ENCODE data around the gene RBM42.

The RBM42 gene

DNA sequence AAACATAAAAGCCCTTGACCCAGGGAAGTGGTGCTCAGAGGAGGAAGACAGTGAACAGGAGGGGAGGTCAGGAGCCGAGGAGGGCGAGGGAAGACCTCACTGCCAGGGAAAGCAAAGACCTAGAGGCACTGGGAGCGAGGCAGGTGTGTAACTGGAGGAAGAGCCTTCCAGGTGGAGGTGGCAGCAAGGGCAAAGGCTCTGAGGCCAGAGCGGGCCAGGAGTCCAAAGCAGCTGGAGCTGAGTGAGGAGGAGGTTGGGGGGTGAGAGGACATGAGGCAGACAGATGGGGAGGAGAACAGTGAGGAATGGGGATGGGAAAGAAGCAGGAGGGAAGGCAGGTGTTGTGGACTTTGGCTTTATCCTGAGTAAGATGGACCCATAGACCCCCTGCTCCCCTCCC, 41.1 kb downstream of the RBM42 start:
- Mint-ChIP-seq H3K4me3 (no peak overlapping the region), H3K4me1 (ENCODE audit: low read depth) (peaks cover 8% of the 10 kb centered on the region), H3K36me3 (ENCODE audit: low read depth) (peaks cover 13% of the 10 kb centered on the region), H3K9me3 (no peaks in the 10 kb centered on the region), H3K27ac (no peak overlapping the region), H3K27me3 (peaks cover 50% of the 10 kb centered on the region)
- intact Hi-C loops (cut with micrococcal nuclease): no loop called here

DNA sequence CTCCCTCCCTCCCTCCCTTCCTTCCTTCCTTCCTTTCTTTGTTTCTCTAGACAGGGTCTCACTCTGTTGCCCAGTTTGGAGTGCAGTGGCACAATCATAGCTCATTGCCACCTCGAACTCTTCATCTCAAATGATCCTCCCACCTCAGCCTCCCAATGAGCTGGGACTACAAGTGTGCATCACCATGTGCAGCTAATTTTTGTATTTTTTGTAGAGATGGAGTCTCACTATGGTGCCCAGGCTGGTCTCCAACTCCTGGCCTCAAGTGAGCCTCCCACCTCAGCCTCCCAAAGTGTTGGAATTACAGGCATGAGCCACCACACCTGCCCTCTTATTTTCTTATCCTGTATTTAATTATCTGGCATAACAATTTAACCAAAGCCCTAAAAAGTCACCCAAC, 41.9 kb downstream of the RBM42 start:
- Mint-ChIP-seq H3K9me3 (no peaks in the 10 kb centered on the region), H3K4me3 (no peak overlapping the region), H3K4me1 (ENCODE audit: low read depth) (peaks cover 8% of the 10 kb centered on the region), H3K27me3 (peaks cover 53% of the 10 kb centered on the region), H3K36me3 (ENCODE audit: low read depth) (peaks cover 6% of the 10 kb centered on the region), H3K27ac (no peak overlapping the region)
- intact Hi-C loops (cut with micrococcal nuclease): no loop called here

DNA sequence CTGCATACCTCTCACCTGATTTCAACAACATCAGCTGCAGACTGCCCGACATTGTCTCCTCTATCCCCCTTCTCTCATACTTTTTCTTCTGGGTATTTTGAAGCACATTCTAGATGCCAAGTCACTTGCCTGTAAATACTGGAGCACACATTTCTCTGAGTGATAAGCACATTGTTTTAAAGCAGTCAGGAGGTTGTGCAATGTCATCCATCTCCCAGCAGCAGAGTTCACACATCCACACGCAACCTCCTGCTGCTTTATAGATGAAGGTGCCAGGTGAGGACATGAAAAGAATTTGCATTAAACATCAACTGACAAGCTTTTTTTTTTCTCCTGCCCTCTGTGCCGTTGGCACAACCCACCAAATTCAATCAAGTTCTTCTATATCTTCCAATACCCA, 43.0 kb downstream of the RBM42 start:
- Mint-ChIP-seq H3K4me3 (no peak overlapping the region), H3K9me3 (no peaks in the 10 kb centered on the region), H3K4me1 (ENCODE audit: low read depth) (peaks cover 8% of the 10 kb centered on the region), H3K27ac (no peak overlapping the region), H3K36me3 (ENCODE audit: low read depth) (no peaks in the 10 kb centered on the region), H3K27me3 (peaks cover 61% of the 10 kb centered on the region)
- intact Hi-C loops (cut with micrococcal nuclease): no loop called here

- Mint-ChIP-seq H3K36me3 (ENCODE audit: low read depth) (no peaks in the 10 kb centered on the region), H3K27ac (no peak overlapping the region), H3K4me3 (peak overlapping the region; percentile 52), H3K27me3 (peaks cover 62% of the 10 kb centered on the region), H3K9me3 (no peaks in the 10 kb centered on the region), H3K4me1 (ENCODE audit: low read depth) (peaks cover 8% of the 10 kb centered on the region)
- intact Hi-C loops (cut with micrococcal nuclease): no loop called here
Measured at GRCh38 chr19:35673121-35673804, 44.4 kb downstream of the RBM42 start.

- H3K4me3 Mint-ChIP-seq: no peak overlapping the region
- H3K27me3 Mint-ChIP-seq: peaks cover 51% of the 10 kb centered on the region
- intact Hi-C loops (cut with micrococcal nuclease): no loop called here
- H3K4me1 Mint-ChIP-seq (ENCODE audit: low read depth): peaks cover 8% of the 10 kb centered on the region
- H3K36me3 Mint-ChIP-seq (ENCODE audit: low read depth): no peaks in the 10 kb centered on the region
- H3K27ac Mint-ChIP-seq: no peak overlapping the region
- no peaks in the 10 kb centered on the region for H3K9me3 Mint-ChIP-seq
Measured at GRCh38 chr19:35675589-35676140, 46.8 kb downstream of the RBM42 start.
